HG03354 (cell line): Measurements from ENCODE around the gene SLC25A44.
"Not testable (repeated sequence)": the region's sequence is repeated elsewhere in the genome, so short reads cannot be mapped to it uniquely, and the experiment has no call there.

Experiments used
- ATAC-seq: cut with Tn5 transposase; IDR thresholded peaks from one replicate; pipeline ENCODE4 v1.9.1; 2021; ENCODE audit warnings: mild to moderate bottlenecking; ENCODE audit not compliant: unreplicated experiment, poor library complexity, severe bottlenecking

Gene SLC25A44

DNA sequence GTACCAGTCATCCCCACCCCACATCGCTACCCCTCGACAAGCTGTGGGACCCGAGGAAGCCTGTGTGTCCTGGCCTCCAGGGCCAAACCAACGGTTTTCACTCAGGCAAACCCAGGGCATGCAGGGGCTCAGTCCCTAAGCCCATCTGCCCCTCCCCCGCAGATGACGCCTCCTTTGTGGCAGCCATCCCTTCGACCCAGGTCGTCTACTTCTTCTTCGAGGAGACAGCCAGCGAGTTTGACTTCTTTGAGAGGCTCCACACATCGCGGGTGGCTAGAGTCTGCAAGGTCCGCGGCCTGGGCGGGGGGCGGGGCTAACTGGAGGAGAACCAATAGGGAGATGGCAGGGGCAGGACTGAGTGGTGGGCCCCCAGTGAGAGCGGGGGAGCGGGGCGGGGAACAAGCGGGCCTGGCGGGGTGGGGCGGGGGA, 33.1 kb upstream of the SLC25A44 start:
- no peak for ATAC-seq

DNA sequence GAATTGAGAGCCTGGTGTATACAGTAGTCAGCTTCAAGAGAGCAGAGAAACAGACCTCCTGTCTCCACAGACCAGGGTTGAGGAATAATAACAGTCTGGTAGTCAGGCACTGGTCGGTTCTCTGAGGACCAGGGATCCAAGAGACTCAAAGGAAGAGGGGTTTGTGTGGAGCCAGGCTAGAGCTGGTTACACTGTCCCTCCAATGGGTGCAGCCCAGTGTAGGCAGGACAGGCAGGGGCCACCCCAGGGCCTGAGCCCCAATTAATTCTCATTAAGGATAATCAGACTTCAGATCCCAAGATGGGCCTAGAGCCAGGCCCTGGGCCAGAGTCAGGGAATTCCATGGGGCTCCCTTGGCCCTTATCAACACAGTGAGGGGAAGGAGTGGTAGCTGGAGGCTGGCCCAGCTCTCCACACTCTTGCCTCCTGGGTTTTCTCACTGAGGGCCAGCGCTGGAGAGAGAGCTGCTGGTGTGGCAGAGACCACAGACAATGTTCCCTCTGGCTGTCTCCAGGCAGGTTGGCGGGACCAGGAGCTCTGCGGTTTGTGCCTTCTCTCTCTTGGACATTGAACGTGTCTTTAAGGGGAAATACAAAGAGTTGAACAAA, 31.4 kb upstream of the SLC25A44 start:
- ATAC-seq, result no peak

DNA sequence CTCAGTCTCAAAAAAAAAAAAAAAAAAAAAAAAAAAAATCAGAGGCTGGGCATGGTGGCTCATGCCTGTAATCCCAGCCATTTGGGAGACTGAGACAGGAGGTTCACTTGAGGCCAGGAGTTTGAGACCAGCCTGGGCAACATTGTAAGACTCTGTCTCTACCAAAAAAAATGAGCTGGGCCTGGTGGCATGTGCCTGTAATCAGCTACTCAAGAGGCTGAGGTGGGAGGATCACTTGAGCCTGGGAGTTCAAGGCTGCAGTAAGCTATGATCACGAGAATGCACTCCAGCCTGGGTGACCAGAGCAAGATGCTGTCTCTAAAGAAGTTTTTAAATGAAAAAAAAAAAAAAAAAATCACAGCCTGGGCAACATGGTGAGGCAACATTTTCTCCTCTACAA, 30.2 kb upstream of the SLC25A44 start:
- ATAC-seq, result no peak

DNA sequence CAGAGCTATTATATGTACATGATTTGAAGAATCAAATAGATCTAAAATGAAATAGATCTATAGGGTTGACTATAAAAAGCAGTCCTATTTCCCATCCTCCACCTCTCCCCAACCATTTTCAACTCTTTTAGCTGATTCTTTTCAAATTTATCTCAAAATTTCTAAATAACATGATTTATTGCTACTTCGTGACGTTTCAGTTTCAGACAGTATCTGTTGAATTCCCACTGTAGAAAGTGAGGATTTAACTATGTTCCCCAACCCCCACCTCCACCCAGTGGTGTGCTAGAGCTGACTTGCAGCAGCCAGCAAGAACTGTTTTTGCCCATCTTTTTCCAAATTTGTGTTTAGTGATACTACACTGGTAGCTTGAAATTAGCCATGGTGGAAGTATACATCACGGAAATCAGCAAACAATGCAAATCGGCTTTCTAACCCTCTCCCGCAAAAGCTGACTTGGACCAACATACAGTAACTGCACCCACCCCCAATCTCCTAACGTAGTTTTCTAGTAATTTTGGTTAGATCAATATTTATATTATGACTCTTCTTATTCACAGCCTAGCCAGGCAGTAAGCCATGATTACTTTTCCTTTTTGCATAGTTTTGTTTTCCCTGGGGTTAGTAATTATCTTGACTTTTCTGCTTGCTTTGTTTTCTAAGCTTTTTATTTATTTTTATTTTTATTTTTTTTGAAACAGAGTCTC, 29.6 kb upstream of the SLC25A44 start:
- no peak for ATAC-seq

- no peak for ATAC-seq
Observed at GRCh38 chr1:156165083-156165482, 28.8 kb upstream of the SLC25A44 start.

DNA sequence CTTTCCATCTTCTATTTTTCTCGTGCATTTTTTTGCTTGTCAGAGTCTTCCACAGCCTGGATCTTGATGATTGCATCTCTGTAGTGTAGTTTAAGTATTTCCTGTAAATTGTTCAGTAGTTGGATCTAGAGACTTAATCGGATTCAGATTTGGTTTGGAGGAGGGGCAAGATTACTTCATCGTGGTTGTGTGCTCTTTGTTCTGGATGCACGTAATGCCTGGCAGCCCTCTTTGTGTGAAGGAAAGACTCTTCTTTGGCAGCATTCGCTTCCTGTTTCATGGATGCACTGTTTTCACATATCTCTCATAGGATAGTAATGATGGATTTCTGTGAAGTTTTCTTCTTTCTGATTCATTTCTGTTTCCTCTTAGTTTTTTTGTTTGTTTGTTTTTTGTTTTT, 26.4 kb upstream of the SLC25A44 start:
- ATAC-seq, result no peak

DNA sequence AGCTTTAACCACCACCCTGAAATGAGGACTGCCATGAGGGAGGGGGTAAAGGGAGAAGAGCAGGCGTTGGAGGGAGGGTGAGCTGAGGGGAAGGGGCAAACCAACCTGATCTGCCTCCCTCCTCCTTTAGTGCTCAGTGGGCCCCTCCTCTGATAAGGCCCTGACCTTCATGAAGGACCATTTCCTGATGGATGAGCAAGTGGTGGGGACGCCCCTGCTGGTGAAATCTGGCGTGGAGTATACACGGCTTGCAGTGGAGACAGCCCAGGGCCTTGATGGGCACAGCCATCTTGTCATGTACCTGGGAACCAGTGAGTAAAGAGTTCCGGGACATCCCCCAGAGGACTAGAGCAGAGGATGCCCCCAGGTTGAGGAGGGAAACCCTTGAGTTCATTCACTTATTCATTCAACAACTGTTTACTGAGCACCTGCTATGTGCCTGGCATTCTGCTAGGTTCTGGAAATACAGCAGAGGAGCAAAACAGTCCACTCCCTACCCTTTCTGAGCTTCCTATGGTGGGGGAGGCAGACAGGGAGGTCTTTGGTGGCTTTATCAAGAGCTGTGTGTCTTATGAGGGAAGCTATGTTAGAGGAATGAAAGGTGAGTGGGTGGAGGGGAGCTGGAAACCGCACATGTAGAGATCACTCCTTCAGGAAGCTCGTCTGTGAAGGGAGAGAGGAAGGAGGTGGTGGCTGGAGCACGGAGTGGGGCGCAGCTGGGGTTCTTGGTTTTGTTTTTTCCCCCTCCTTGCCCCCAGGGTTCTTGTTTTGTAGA, 21.0 kb upstream of the SLC25A44 start:
- ATAC-seq, result no peak

- no peak for ATAC-seq
Observed at GRCh38 chr1:156176610-156177210, 17.2 kb upstream of the SLC25A44 start.

- no peak for ATAC-seq
Observed at GRCh38 chr1:156177919-156178654, 15.8 kb upstream of the SLC25A44 start.

DNA sequence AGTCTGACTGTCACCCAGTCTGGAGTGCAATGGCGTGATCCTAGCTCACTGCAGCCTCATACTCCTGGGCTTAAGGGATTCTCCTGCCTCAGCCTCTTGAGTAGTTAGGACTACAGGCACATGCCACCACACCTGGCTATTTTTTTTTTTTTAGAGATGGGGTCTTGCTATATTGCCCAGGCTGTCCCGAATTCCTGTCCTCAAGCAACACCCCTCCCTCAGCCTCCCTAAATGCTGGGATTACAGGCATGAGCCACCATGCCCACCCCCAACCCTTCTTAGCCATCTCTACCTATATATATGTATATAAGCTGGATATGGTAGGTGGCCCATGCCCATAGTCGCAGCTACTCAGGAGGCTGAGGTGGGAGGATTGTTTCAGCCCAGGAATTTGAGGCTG, 13.4 kb upstream of the SLC25A44 start:
- ATAC-seq, result no peak

DNA sequence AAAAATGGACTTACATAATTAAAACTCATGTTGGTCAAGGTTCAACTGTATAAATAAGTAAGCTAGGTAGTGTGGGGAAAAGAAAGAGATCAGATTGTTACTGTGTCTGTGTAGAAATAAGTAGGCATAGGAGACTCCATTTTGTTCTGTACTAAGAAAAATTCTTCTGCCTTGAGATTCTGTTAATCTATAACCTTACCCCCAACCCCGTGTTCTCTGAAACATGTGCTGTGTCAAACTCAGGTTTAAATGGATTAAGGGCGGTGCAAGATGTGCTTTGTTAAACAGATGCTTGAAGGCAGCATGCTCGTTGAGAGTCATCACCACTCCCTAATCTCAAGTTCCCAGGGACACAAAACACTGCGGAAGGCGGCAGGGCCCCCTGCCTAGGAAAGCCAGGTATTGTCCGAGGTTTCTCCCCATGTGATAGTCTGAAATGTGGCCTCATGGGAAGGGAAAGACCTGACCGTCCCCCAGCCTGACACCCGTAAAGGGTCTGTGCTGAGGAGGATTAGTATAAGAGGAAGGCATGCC, 12.4 kb upstream of the SLC25A44 start:
- ATAC-seq, result not testable (repeated sequence)

GRCh38 chr1:156182010-156182779, 11.7 kb upstream of the SLC25A44 start:
- ATAC-seq, result not testable (repeated sequence)

GRCh38 chr1:156186347-156187177, 7.3 kb upstream of the SLC25A44 start:
- ATAC-seq, result not testable (repeated sequence)

DNA sequence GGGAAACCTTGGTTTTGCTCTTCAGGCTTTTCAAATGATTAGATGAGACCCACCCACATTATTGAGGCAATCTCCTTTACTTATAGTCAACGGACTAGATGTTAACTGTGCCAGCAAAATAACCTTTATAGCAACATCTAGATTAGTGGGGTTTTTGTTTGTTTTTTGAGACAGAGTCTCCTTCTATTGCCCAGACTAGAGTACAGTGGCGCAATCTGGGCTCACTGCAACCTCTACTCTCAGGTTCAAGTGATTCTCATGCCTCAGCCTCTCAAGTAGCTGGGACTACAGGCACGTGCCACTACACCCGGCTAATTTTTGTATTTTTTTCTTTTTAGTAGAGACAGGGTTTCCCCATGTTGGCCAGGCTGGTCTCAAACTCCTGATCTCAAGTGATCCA, 3.6 kb upstream of the SLC25A44 start:
- ATAC-seq, result not testable (repeated sequence)

DNA sequence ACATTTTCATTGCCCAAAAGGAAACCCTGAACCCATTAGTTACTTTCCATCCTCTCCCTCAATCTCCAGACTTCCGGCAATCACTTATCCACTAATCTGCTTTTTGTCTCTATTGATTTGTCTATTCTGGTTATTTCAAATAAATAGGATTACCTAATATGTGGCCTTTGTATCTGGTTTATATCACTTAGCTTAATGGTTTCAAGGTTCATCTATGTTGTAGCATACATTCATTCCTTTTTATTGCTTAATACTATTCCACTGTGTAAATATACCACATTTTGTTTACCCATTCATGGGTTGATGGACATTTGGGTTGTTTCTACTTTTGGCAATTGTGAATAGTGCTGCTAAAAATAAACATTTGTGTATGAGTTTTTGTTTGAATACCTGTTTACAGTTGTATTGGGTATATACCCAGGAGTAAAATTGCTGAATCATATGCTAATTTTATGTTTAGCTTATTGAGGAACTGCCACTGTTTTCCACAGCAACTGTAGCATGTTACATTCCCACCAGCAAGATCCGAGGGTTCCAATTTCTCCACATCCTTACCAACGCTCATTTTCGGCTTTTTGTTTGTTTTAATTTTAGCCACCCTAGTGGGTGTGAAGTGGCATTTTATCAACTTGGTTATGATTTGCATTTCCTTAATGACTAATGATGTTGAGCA, 2.5 kb upstream of the SLC25A44 start:
- no peak for ATAC-seq

DNA sequence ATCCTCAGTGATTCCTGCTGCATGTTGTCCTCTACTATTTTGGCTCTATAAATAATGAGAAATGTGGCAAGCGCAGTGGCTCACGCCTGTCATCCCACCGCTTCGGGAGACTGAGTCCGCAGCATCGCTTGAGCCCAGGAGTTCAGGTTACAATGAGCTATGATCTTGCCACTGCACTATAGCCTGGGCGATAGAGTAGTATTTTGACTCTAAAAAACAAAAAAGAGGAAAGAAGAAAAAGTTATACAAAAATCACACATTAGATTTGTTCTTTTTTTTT, 756 bp upstream of the SLC25A44 start:
- ATAC-seq, result no peak

- peak; percentile 12 for ATAC-seq
Observed at GRCh38 chr1:156194300-156194652, 372 bp downstream of the SLC25A44 start.

DNA sequence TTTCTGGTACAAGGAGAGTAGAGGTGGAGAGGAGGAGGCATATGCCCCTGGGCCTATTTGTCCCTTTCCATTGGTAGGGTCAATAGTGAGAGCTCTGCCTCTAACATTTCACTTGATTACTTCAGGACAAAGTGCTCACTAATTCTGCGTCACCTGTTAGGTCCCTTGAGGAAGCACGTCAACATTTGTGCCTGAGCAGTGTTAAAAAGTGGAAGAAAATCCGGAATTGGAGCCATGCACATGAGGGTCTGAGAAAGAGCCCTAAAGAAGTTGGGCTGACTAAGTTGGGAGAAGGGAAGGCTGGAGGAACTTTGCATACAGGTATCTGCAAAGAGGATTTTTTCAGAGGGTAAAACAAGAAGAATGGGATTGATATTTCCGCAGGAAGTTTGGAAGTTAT, 1.9 kb downstream of the SLC25A44 start:
- no peak for ATAC-seq
